ENCODE data around the gene ZNF93. TPM values are rescaled to one million over a fixed set of nuclear protein-coding genes. Genes with fewer than 3 reads are reported as not detected.
"Not testable (repeated sequence)": the region's sequence is repeated elsewhere in the genome, so short reads cannot be mapped to it uniquely, and the experiment has no call there.

ZNF93 gene
- total RNA-seq, 1 experiment from 2014 or later: 58.1 TPM

- H3K36me3 Mint-ChIP-seq (ENCODE audit: insufficient read depth in 1 of 3, low read depth in 3 of 3): peaks cover 80 to 97% (median 92%) of the 10 kb centered on the region in 3 experiments
- Histone ChIP-seq H3K9ac (ENCODE audit: extremely low read depth, insufficient read length, low read length) (no peak overlapping the region), H2BK120ac (ENCODE audit: low read depth, low read length, poor library complexity, severe bottlenecking) (no peak overlapping the region), H3K4me1 (ENCODE audit: insufficient read depth, low read length) (no peaks in the 10 kb centered on the region), H3K27me3 (ENCODE audit: insufficient read depth, low read length) (no peaks in the 10 kb centered on the region), H2AFZ (ENCODE audit: low read length) (no peak overlapping the region), H3K4me2 (ENCODE audit: insufficient read depth, insufficient read length, low read length) (no peak overlapping the region), H4K8ac (replicated peaks; ENCODE audit: insufficient read length, low read depth, low read length) (no peak overlapping the region), H4K5ac (ENCODE audit: insufficient read length, low read depth, low read length) (no peak overlapping the region), H4K91ac (ENCODE audit: insufficient read length, low read depth, low read length) (no peak overlapping the region), H2AK5ac (ENCODE audit: insufficient read length, low read length) (no peak overlapping the region), H3K23ac (ENCODE audit: insufficient read length, low read depth, low read length) (no peak overlapping the region), H2BK20ac (ENCODE audit: low read depth, low read length, poor library complexity, severe bottlenecking) (no peak overlapping the region), H3K79me1 (ENCODE audit: insufficient read depth, low read depth, low read length, poor library complexity, severe bottlenecking) (peaks cover 2% of the 10 kb centered on the region), H2BK5ac (ENCODE audit: insufficient read length, low read length) (no peak overlapping the region), H3K23me2 (ENCODE audit: insufficient read length, low read depth, low read length, poor library complexity, severe bottlenecking) (no peaks in the 10 kb centered on the region), H3K27ac (ENCODE audit: insufficient read length, low read depth, low read length) (no peak overlapping the region), H3K79me2 (ENCODE audit: insufficient read depth, low read length) (peaks cover 5% of the 10 kb centered on the region; the same call in 1 of the 2 replicates), H3K18ac (ENCODE audit: insufficient read length, low read depth, low read length) (no peak overlapping the region), H4K20me1 (ENCODE audit: control insufficient read depth, insufficient read depth, insufficient read length) (no peaks in the 10 kb centered on the region), H3K14ac (ENCODE audit: insufficient read depth, low read length) (no peak overlapping the region), H2BK15ac (ENCODE audit: low read depth, low read length) (no peak overlapping the region), H3K56ac (ENCODE audit: insufficient read length, low read depth, low read length) (no peak overlapping the region), H3K9me3 (ENCODE audit: control insufficient read depth, low read depth, low read length) (peaks cover 21% of the 10 kb centered on the region), H3T11ph (ENCODE audit: low read length) (no peak overlapping the region), H3K4ac (ENCODE audit: low read depth, low read length) (no peak overlapping the region), H2BK12ac (ENCODE audit: insufficient read length, low read depth, low read length) (no peak overlapping the region)
- H3K27me3 Mint-ChIP-seq (ENCODE audit: low read depth): no peaks in the 10 kb centered on the region
- no peak overlapping the region for H3K4me3 Mint-ChIP-seq
- WGBS (ENCODE audit: extremely low coverage, insufficient read length, low lambda C conversion rate): no CpG with 5 or more reads among the region's 1 CpG
- no peak overlapping the region for H3K27ac Mint-ChIP-seq
- H3K4me1 Mint-ChIP-seq: no peaks in the 10 kb centered on the region
- no peak for TF ChIP-seq CTCF (conservative IDR thresholded peaks at IDR 0.05)
- DNase-seq: no peak
- H3K9me3 Mint-ChIP-seq: peaks cover 52 to 76% of the 10 kb centered on the region in 2 experiments
Observed at GRCh38 chr19:19884583-19884982, 16.2 kb upstream of the ZNF93 start.

GRCh38 chr19:19892055-19892941 is 8.4 kb upstream of the ZNF93 start:
- H3K9ac ChIP-seq (ENCODE audit: extremely low read depth, insufficient read length, low read length); H3K14ac ChIP-seq (ENCODE audit: insufficient read depth, low read length); H3K79me1 ChIP-seq (ENCODE audit: insufficient read depth, low read depth, low read length, poor library complexity, severe bottlenecking); H2BK15ac ChIP-seq (ENCODE audit: low read depth, low read length); DNase-seq; H3K27me3 ChIP-seq (ENCODE audit: insufficient read depth, low read length); H3K27me3 Mint-ChIP-seq (ENCODE audit: low read depth); H2BK20ac ChIP-seq (ENCODE audit: low read depth, low read length, poor library complexity, severe bottlenecking); H3K56ac ChIP-seq (ENCODE audit: insufficient read length, low read depth, low read length); H3K4ac ChIP-seq (ENCODE audit: low read depth, low read length); H4K8ac ChIP-seq (replicated peaks; ENCODE audit: insufficient read length, low read depth, low read length); H2AFZ ChIP-seq (ENCODE audit: low read length); H3K4me1 Mint-ChIP-seq; H3K18ac ChIP-seq (ENCODE audit: insufficient read length, low read depth, low read length); H2AK5ac ChIP-seq (ENCODE audit: insufficient read length, low read length); H4K91ac ChIP-seq (ENCODE audit: insufficient read length, low read depth, low read length); H3K27ac ChIP-seq (ENCODE audit: insufficient read length, low read depth, low read length); H2BK5ac ChIP-seq (ENCODE audit: insufficient read length, low read length); H3K4me2 ChIP-seq (ENCODE audit: insufficient read depth, insufficient read length, low read length); H3K4me3 Mint-ChIP-seq; H2BK120ac ChIP-seq (ENCODE audit: low read depth, low read length, poor library complexity, severe bottlenecking); H3K4me1 ChIP-seq (ENCODE audit: insufficient read depth, low read length); H2BK12ac ChIP-seq (ENCODE audit: insufficient read length, low read depth, low read length); H4K20me1 ChIP-seq (ENCODE audit: control insufficient read depth, insufficient read depth, insufficient read length); H3K79me2 ChIP-seq (ENCODE audit: insufficient read depth, low read length); H3K27ac Mint-ChIP-seq; H3T11ph ChIP-seq (ENCODE audit: low read length); H3K23me2 ChIP-seq (ENCODE audit: insufficient read length, low read depth, low read length, poor library complexity, severe bottlenecking); H4K5ac ChIP-seq (ENCODE audit: insufficient read length, low read depth, low read length); H3K23ac ChIP-seq (ENCODE audit: insufficient read length, low read depth, low read length): not testable (repeated sequence)
- peaks cover 54% of the 10 kb centered on the region for H3K9me3 ChIP-seq (ENCODE audit: control insufficient read depth, low read depth, low read length)
- Mint-ChIP-seq H3K9me3 (peaks cover 83 to 87% of the 10 kb centered on the region in 2 experiments), H3K36me3 (ENCODE audit: insufficient read depth in 1 of 3, low read depth in 3 of 3) (peaks cover 75 to 87% (median 76%) of the 10 kb centered on the region in 3 experiments)
- no CpG with 5 or more reads among the region's 3 CpGs for WGBS (ENCODE audit: extremely low coverage, insufficient read length, low lambda C conversion rate)

Data from H9 (cell line).